Measurements from ENCODE around the gene SCMH1.

GRCh38 chr1:40998668-40999067, 243.4 kb downstream of the SCMH1 start:
- TF ChIP-seq, protein P1, sequence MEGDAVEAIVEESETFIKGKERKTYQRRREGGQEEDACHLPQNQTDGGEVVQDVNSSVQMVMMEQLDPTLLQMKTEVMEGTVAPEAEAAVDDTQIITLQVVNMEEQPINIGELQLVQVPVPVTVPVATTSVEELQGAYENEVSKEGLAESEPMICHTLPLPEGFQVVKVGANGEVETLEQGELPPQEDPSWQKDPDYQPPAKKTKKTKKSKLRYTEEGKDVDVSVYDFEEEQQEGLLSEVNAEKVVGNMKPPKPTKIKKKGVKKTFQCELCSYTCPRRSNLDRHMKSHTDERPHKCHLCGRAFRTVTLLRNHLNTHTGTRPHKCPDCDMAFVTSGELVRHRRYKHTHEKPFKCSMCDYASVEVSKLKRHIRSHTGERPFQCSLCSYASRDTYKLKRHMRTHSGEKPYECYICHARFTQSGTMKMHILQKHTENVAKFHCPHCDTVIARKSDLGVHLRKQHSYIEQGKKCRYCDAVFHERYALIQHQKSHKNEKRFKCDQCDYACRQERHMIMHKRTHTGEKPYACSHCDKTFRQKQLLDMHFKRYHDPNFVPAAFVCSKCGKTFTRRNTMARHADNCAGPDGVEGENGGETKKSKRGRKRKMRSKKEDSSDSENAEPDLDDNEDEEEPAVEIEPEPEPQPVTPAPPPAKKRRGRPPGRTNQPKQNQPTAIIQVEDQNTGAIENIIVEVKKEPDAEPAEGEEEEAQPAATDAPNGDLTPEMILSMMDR (IDR thresholded peaks at IDR 0.05; ENCODE audit: low read depth, low read length): no peak
- TF ChIP-seq EZH2phosphoT487 (IDR thresholded peaks at IDR 0.05; ENCODE audit: low read depth): no peak

All from OCI-LY3 (cell line).